ENCODE measurements around the gene CD27.
"Not testable (repeated sequence)": the region's sequence is repeated elsewhere in the genome, so short reads cannot be mapped to it uniquely, and the experiment has no call there.

The CD27 gene

GRCh38 chr12:6444704-6445688 is at the start of gene CD27:
Gene CD27 (plus strand): TSS chr12:6444955. CDS start chr12:6445096, 141 bp downstream.
- no peak for DNase-seq (ENCODE audit: low read depth)

- no peak for DNase-seq (ENCODE audit: low read depth)
Measured at GRCh38 chr12:6396031-6396430, 48.7 kb upstream of the CD27 start.

- DNase-seq (ENCODE audit: low read depth) = no peak
Measured at GRCh38 chr12:6399884-6400644, 44.7 kb upstream of the CD27 start.

DNA sequence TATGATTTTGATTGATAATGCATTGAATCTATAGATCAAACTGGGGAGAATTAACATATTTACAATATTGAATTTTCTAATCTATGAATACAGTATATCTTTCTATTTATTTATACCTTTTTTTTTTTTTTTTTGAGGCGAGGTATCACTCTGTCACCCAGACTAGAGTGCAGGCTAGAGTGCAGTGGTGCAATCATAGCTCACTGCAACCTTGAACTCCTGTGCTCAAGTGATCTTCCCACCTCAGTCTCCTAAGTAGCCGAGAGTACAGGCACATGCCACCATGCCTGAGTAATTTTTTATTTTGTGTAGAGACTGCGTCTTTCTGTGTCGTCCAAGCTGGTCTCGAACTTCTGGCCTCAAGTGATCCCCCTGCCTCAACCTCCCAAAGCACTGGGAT is 40.4 kb upstream of the CD27 start:
- no peak for DNase-seq (ENCODE audit: low read depth)

- no peak for DNase-seq (ENCODE audit: low read depth)
Measured at GRCh38 chr12:6405963-6406362, 38.8 kb upstream of the CD27 start.

GRCh38 chr12:6407236-6407954 is 37.4 kb upstream of the CD27 start:
- no peak for DNase-seq (ENCODE audit: low read depth)

DNA sequence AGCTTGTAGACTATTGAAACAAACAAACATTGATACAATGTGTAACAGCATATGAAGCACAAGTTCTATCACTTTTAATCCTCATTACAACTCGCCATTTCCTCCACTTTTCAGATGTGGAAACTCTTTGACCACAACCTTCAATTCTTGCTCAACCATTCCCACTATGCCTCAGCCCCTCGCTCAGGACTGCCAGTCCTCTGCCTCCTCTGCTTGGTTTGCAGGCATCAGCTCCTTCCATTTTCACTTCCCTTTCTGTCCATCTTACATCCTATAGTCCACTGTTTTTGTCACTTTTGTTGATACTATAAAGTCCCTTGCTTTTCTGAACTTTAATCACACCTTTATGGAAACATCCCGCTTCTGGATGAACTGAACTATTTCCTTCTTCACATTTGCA is 28.2 kb upstream of the CD27 start:
- no peak for DNase-seq (ENCODE audit: low read depth)

DNA sequence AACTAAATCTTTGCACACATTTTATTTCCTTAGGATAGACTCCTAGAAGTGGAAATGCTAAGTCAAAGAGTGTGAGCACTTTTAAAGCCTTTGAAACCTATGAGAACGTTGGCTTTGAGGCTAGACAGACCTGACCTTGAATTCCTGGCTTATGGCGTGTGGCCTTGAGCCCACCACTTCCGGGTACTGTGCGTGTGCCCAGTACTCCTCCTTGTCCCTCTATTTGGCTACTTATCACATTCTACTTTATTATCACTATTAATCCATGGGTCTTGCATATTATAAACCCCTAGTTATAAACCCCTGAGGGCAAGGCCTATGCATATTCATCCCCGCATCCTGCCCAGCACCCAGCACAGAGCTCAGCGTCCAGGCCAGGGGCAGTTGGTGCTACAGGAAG is 26.0 kb upstream of the CD27 start:
- no peak for DNase-seq (ENCODE audit: low read depth)

DNA sequence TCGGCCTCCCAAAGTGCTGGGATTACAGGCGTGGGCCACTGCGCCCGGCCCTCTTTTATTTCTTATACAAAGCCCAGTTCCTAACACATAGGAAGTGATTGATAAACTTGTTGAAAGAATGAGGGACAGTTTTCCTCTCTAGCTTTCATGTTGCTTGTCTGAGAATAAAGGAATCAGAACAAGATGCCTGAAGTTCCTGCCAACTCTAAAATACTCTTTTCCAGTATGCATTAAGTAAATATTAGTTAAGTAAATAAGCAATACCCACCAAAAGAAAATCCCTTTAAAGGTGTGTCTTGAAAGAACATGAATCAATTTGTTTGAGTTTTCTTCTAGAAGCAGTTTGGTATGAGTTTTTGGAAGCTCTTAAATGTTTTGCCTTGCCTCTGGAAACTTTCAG is 24.4 kb upstream of the CD27 start:
- no peak for DNase-seq (ENCODE audit: low read depth)

DNA sequence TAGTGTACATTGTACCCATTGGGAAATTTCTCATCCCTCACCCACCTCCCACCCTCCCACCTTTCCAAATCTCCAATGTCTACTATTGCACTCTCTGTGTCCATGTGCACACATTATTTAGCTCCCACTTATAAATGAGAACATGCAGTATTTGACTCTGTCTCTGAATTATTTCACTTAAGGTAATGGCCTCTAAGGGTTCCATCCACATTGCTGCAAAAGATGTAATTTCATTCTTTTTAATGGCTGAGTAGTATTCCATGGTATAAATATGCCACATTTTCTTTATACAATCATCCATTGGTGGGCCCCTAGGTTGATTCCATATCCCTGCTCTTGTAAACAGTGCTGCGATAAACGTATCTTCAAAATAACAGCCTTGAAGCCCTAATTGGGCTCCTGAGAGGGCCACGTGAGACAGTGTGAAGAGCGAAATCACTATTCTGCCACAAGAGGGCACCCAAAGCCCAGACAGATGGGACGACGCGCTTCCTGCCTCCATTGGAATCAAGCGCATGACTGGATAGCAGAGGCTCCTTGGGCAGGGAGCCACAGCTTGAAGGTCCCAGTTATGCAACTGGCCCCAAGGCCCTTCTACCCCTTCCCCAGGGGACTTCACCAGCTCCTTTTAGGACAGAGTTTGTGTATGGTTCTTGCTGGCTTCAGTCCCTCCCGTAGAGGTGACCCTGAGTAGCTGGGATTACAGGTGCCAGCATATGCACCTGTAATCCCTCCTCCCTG is 21.3 kb upstream of the CD27 start:
- peak; percentile 95 for DNase-seq (ENCODE audit: low read depth)

DNA sequence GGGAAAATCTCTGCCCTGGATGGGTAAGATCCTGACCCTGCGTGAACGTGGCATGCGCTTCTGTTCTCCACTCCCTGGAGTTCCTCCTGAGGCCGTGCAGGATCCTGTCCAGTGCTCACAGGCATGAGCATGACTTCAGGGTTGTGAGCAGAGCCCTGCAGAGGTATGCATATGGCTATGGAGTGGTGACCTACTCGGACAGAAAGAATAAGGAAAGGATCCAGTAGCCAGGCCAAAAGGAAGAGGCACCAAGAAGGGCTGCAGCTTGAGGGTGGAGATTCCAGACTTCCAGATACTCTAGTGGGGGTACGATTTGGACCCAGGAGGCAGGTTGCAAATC is 20.8 kb upstream of the CD27 start:
- no peak for DNase-seq (ENCODE audit: low read depth)

DNA sequence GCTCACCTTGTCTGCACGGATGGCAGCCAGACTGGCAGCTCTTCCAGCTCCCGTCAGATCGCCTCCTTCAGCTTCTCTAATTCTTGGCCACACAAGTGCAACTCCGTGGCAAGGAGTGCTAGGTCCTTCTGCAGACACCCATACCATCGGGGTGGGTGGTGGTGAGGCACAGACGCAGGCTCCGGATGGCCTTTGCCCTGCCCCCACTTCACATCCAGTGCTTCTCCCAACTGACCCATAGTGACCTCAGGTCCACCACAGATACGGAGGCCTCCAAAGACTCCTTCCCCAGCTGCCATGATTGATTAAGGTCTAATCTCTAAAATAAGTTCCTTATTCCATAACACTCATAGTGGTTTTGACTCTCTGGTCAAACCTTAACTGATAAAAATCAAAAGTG is 19.9 kb upstream of the CD27 start:
- no peak for DNase-seq (ENCODE audit: low read depth)

DNA sequence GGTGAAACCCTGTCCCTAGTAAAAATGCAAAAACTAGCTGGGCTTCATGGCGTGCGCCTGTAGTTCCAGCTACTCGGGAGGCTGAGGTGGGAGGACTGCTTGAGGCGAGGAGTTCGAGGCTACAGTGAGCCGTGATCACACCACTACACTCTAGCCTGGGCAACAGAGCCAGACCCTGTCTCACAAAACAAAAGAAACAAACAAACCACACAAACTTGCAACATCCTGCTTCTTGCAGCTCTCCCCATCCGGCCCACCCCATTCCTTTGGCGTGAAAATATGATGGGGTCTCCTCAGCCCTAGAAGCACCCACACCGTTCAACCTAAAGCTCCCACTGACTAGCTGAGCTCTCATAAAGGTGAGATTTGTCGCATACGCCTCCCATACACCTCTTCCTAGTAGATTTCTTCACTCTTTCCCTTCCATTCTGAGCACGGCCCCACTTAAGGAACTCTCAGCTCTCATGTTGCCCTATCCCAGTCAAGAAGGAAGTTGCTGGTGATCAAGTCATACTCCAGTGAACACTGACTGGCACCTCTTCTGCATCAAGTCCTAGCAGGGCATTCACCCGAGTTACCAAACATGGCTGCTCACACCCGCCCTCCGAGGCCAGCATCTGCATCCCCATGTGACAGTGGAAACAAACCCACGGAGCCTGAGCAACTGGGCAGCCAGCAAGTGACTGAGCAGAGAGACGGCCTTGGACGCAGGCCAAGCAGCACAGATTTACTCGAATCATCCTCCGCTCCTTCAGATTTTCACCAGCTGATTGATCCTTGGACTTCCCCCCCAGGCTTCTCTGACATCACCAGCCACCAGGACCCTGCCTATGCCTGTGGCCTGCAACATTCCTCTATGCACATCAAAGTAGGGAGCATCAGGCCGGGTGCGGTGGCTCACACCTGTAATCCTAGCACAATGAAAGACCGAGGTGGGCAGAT is 18.9 kb upstream of the CD27 start:
- no peak for DNase-seq (ENCODE audit: low read depth)

DNA sequence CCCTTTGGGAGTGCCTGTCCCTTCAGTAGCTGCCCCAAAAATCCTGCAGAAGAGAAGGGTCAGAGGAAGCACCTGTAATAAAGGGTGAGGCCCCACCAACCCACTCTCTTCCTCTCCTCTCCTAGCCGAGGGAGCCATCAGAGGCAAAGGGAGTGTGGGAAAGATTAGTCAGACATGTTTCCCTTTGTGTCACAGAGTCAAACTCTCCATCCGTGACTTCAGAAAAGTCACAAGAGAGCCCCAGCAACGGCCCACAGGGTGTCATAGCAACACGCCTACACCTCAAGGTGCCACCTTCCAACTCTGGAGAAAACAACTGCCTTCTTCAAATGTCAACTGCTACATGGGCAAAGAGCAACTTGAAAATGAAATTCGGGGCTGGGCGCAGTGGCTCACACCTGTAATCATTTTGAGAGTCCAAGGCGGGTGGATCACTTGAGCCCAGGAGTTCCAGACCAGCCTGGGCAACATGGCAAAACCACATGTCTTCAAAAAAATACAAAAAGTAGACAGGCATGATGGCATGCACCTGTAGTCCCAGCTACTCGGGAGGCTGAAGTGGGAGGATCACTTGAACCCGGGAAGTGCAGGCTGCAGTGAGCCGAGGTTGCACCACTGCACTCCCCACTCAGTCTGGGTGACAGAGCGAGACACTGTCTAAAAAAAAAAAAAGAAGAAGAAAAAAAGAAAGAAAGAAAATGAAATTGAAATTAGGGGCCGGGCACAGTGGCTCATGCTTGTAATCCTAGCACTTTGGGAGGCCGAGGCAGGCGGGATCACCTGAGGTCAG is 17.7 kb upstream of the CD27 start:
- no peak for DNase-seq (ENCODE audit: low read depth)

GRCh38 chr12:6427796-6428195 is 17.0 kb upstream of the CD27 start:
- not testable (repeated sequence) for DNase-seq (ENCODE audit: low read depth)

DNA sequence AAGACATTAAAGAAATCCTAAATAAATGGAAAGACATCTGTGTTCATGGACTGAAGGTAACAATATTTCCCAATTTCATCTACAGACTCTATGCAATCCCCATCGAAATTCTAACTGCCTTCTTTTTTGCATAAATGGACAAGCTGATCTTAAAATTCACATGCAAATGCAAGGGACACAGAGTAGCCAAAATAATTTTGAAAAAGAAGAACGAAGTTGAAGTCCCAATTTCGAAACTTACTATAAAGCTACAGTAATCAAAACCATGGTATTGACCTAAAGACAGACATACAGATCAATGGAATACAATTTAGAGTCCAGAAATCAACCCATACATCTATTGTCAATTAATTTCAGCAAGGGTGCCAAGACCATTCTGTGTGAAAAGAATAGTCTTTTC is 16.4 kb upstream of the CD27 start:
- DNase-seq (ENCODE audit: low read depth) = no peak

DNA sequence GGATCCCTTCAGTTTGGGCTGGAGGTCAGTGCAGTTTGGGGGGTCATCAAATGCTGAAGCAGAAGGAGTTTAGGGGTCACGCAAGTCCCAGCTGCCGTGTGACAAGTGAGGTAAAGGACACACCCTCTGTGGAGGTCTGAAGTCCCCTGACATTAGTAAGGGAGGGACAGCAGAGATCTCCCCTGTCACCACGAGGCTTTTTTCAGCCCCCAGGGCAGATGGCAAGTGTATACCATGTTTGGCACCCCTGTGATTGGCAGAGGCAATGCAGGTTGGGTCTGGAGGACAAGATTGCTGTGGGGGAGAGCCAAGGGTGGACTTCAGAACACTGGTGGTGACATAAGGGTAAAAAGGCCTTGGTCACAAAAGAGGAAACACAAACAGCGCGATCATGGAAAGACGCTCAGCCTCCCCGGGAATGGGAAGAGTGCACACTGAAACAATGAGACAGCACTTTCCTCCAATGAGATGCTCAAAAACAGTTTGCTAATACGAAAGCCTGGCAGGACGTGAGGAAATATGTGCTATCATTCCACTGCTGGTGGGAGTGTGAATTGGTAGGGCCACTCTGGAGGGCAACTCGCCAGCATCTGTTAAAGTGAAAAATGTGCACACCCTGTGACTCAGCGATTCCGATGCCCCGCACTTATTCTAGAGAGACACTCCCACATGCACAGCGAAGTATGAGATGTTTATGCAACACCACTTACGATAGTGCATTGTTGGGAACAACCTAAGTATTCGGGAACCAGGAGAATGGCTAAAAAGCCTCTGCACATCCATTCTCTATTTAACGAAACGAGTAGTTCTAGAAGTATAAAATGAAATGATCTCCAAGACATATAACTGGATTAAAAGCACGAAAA is 14.4 kb upstream of the CD27 start:
- peak; percentile 95 for DNase-seq (ENCODE audit: low read depth)

- DNase-seq (ENCODE audit: low read depth) = no peak
Measured at GRCh38 chr12:6432991-6433390, 11.8 kb upstream of the CD27 start.
